ENCODE data around the gene TMEM33.

DNA sequence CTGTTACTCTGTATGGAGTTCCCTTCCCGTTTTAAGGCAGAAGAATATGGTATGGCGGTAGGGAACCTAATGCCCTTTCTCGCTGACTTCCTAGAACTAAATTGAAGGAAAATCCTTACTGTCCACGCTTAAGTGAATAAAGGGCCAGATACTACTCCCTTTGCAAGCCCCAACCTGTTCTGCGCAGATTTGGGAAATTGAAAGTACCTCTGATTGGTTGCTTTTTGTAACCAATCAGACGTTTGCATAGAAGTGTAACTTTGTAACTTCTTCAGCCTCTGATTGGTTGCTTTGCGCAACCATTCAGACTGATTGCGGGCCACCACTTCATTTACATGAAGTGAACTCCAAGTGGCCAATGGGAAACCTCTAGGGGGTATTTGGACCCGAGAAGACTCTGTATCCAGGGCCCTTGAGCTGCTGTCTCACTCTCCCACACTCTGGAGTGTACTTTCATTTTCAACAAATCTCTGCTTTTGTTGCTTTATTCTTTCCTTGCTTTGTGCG, 1.2 kb upstream of the TMEM33 start:
- no peak for TF ChIP-seq ZNF274 (IDR thresholded peaks at IDR 0.05; ENCODE audit: low read depth, low read length)
- no peak for TF ChIP-seq YY1 (IDR thresholded peaks at IDR 0.05; ENCODE audit: insufficient read depth, insufficient read length)

Data from NT2/D1 (cell line).